ENCODE measurements around the gene PTK6.

GRCh38 chr20:63505281-63505680 is 31.9 kb downstream of the PTK6 start:
- no peak for TF ChIP-seq CTCF (conservative IDR thresholded peaks at IDR 0.05 in 1 of 2, IDR thresholded peaks at IDR 0.05 in 1 of 2; ENCODE audit: low read depth in 1 of 2, low read length in 2 of 2)
- TF ChIP-seq EZH2 (IDR thresholded peaks at IDR 0.05; ENCODE audit: low read length, missing control alignments), result no peak

All from fibroblast of lung (primary cell).